HEK293 (cell line): ENCODE data around the gene HBP1.

ENCODE experiments used
- CTCF ChIP-seq: fragments of 450-650 bp; formaldehyde crosslinking; IDR thresholded peaks from 2 replicates; pipeline ENCODE4 v1.5.1; 2016; ENCODE audit warnings: missing biosample characterization, missing genetic modification characterization
- HIC1 ChIP-seq: fragments of 450-650 bp; formaldehyde crosslinking; IDR thresholded peaks from 2 replicates; pipeline ENCODE4 v1.5.1; 2016; ENCODE audit warnings: missing biosample characterization, missing genetic modification characterization
- PATZ1 ChIP-seq: fragments of 450-650 bp; formaldehyde crosslinking; IDR thresholded peaks from 2 replicates; pipeline ENCODE4 v1.5.1; 2016; ENCODE audit warnings: missing biosample characterization, missing genetic modification characterization
- YY1 ChIP-seq: fragments of 450-650 bp; formaldehyde crosslinking; IDR thresholded peaks from 2 replicates; pipeline ENCODE4 v1.5.1; 2018; ENCODE audit warnings: missing biosample characterization, missing genetic modification characterization
- ZNF114 ChIP-seq: fragments of 450-650 bp; formaldehyde crosslinking; IDR thresholded peaks from 2 replicates; pipeline ENCODE4 v1.5.0; 2017; ENCODE audit warnings: missing biosample characterization, missing genetic modification characterization
- ZNF133 ChIP-seq: fragments of 450-650 bp; formaldehyde crosslinking; IDR thresholded peaks from 2 replicates; pipeline ENCODE4 v1.5.1; 2016; ENCODE audit warnings: missing biosample characterization, missing genetic modification characterization
- ZNF24 ChIP-seq: fragments of 450-650 bp; formaldehyde crosslinking; IDR thresholded peaks from 2 replicates; pipeline ENCODE4 v1.5.1; 2016; ENCODE audit warnings: missing biosample characterization, missing genetic modification characterization
- ZNF302 ChIP-seq: fragments of 450-650 bp; formaldehyde crosslinking; IDR thresholded peaks from 2 replicates; pipeline ENCODE4 v1.5.1; 2016; ENCODE audit warnings: missing biosample characterization, missing genetic modification characterization, low read depth
- ZNF600 ChIP-seq: fragments of 450-650 bp; formaldehyde crosslinking; IDR thresholded peaks from 2 replicates; pipeline ENCODE4 v1.5.1; 2016; ENCODE audit warnings: missing biosample characterization, missing genetic modification characterization
- ZNF843 ChIP-seq: fragments of 450-650 bp; formaldehyde crosslinking; IDR thresholded peaks from 2 replicates; pipeline ENCODE4 v1.5.1; 2016; ENCODE audit warnings: missing biosample characterization, missing genetic modification characterization
- TF ChIP-seq, protein P1 (sequence below): fragments of 450-650 bp; formaldehyde crosslinking; conservative IDR thresholded peaks from 2 replicates; pipeline ENCODE4 v1.5.1; 2016; ENCODE audit warnings: low read depth, missing biosample characterization, missing genetic modification characterization

- TF ChIP-seq PATZ1 (tag by site-specific recombination) (peak; percentile 97; the same call in 1 of the 2 replicates), CTCF (tag by site-specific recombination) (no peak; the same call in 1 of the 2 replicates), ZNF302 (no peak), ZNF133 (tag by site-specific recombination) (no peak), ZNF843 (tag by site-specific recombination) (no peak), ZNF114 (no peak), HIC1 (tag by site-specific recombination) (no peak; the same call in 1 of the 2 replicates), ZNF24 (tag by site-specific recombination) (no peak; the same call in 1 of the 2 replicates), ZNF600 (tag by site-specific recombination) (no peak), YY1 (tag by site-specific recombination) (peak; percentile 69)
- TF ChIP-seq, protein P1, sequence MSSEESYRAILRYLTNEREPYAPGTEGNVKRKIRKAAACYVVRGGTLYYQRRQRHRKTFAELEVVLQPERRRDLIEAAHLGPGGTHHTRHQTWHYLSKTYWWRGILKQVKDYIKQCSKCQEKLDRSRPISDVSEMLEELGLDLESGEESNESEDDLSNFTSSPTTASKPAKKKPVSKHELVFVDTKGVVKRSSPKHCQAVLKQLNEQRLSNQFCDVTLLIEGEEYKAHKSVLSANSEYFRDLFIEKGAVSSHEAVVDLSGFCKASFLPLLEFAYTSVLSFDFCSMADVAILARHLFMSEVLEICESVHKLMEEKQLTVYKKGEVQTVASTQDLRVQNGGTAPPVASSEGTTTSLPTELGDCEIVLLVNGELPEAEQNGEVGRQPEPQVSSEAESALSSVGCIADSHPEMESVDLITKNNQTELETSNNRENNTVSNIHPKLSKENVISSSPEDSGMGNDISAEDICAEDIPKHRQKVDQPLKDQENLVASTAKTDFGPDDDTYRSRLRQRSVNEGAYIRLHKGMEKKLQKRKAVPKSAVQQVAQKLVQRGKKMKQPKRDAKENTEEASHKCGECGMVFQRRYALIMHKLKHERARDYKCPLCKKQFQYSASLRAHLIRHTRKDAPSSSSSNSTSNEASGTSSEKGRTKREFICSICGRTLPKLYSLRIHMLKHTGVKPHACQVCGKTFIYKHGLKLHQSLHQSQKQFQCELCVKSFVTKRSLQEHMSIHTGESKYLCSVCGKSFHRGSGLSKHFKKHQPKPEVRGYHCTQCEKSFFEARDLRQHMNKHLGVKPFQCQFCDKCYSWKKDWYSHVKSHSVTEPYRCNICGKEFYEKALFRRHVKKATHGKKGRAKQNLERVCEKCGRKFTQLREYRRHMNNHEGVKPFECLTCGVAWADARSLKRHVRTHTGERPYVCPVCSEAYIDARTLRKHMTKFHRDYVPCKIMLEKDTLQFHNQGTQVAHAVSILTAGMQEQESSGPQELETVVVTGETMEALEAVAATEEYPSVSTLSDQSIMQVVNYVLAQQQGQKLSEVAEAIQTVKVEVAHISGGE, result no peak
Observed at GRCh38 chr7:107167483-107168232, 1.1 kb upstream of the HBP1 start.
